Heart left ventricle (tissue), 16 donors: ENCODE data around the gene ZSCAN10. TPM values are rescaled to one million over a fixed set of nuclear protein-coding genes. Genes with fewer than 3 reads are reported as not detected.

ENCODE experiments used
- ATAC-seq, 4 donors: fragments of 200-7000 bp; cut with Tn5 transposase; one replicate each; pipeline ENCODE4 v1.9.1; 2020 to 2022; ENCODE audit warnings: moderate library complexity in 4 of 4, mild to moderate bottlenecking in 3 of 4, moderate number of reproducible peaks in 1 of 4
- DNase-seq, 5 donors: peaks; one replicate each; pipeline ENCODE4 v3.0.0-alpha.2; 2020
- H3K27ac ChIP-seq, 12 donors: fragments of 200-600 bp; sonication (generic) in 4 of 12; one replicate each; pipeline versions ENCODE4 v1.5.0 to v1.8.0; 2016 to 2022; ENCODE audit warnings: mild to moderate bottlenecking in 2 of 12
- H3K27me3 ChIP-seq, 9 donors: fragments of 200-600 bp; sonication (generic) in 2 of 9; one replicate each; pipeline versions ENCODE4 v1.5.1 to v1.8.0; 2016 to 2022; ENCODE audit warnings: mild to moderate bottlenecking in 3 of 9
- H3K36me3 ChIP-seq, 9 donors: fragments of 200-600 bp; sonication (generic) in 2 of 9; one replicate each; pipeline versions ENCODE4 v1.5.0 to v1.8.0; 2018 to 2022; ENCODE audit warnings: mild to moderate bottlenecking in 2 of 9
- H3K4me1 ChIP-seq, 12 donors: fragments of 200-600 bp; sonication (generic) in 4 of 12; one replicate each; pipeline versions ENCODE4 v1.5.0 to v1.8.0; 2016 to 2022; ENCODE audit warnings: mild to moderate bottlenecking in 3 of 12
- H3K4me3 ChIP-seq, 12 donors: fragments of 200-600 bp; sonication (generic) in 4 of 12; one replicate each; pipeline versions ENCODE4 v1.5.0 to v1.8.0; 2017 to 2022; ENCODE audit warnings: mild to moderate bottlenecking in 9 of 12, moderate library complexity in 4 of 12
- H3K9me3 ChIP-seq, 12 donors: fragments of 200-600 bp; sonication (generic) in 4 of 12; one replicate each; pipeline versions ENCODE4 v1.5.0 to v1.8.0; 2016 to 2022; ENCODE audit warnings: mild to moderate bottlenecking in 1 of 12
- POLR2A ChIP-seq, 2 donors: fragments of 450-650 bp; IDR thresholded peaks; one replicate each; pipeline ENCODE4 v1.6.1; 2017; ENCODE audit warnings: antibody characterized with exemption in 2 of 2, mild to moderate bottlenecking in 2 of 2, moderate library complexity in 2 of 2
- WGBS, 4 donors: extraction: QIAGEN DNeasy Blood & Tissue Kit in 2 of 4; methylation state at CpG; one replicate each; pipeline versions ENCODE4 v1.1.5 to v1.1.7; 2013 to 2018; 5-methylcytosine and 5-hydroxymethylcytosine counted together
- intact Hi-C, 10 donors: fragments of 100-400 bp; cut with DNase I; formaldehyde crosslinking; loops; one replicate each; pipeline versions ENCODE4 v1.11.1 to v1.14.2; 2022
- polyA plus RNA-seq, 2 donors: library from polyadenylated mRNA; stranded (reverse); fragments of 200-250 nt; gene quantifications; one replicate each; pipeline ENCODE4 v1.2.3, GENCODE V29; 2013
- total RNA-seq, 9 donors: library from RNA; depleted of rRNA in 2 of 9; stranded (reverse); fragments of >200 nt in 2 of 9; fragmentation: NEBNext Ultra II Directional in 3 of 9; extraction: Animal tissue kit (Norgen Biotek cat#: 25700) in 3 of 9; gene quantifications; one replicate each; pipeline versions ENCODE4 v1.1.0 to v1.2.4, GENCODE V29; 2016 to 2023
- TF ChIP-seq, protein P1 (sequence below), 12 donors: fragments of 200-600 bp; sonication (generic) in 4 of 12; IDR thresholded peaks; one replicate each; pipeline versions ENCODE4 v1.5.0 to v1.8.0; 2018 to 2022; ENCODE audit warnings: antibody characterized with exemption in 12 of 12, mild to moderate bottlenecking in 5 of 12
- donor health status: ischemic (EF 13 %, LVEDD 7.1; RV severe dilation, severe dysfunction).
- donor health status: healthy with polysubstance abuse.
- donor health status: DM: no; HTN: yes; CAD: no.
- donor health status: DM: no; HTN: no; CAD: no.
- donor health status: ischemic (EF 25% LVEDD 6.9; RV normal size, moderate dysfunction).
- donor health status: ischemic (EF 25% LVEDD 5.7; RV mildly dilated, moderate dysfunction).
- donor health status: healthy.
- donor health status: DM: yes; HTN: yes; CAD: no.
- donor health status: ischemic (EF 35%, LVEDD 5.7; RV mildly dilated, moderate dysfunction).
- donor health status: nonischemic (EF 11% LVEDD 7.7; RV severe dilation, severe dysfunction).
- donor health status: DM: yes; HTN: yes; CAD: no.
- donor health status: PGD.
- donor health status: ischemic (EF 29% LVEDD 5.4; RV normal size, mild dysfunction).
- donor health status: nonischemic (EF 23%, LVEDD 6.1; RV moderate dilation, normal function).

Gene ZSCAN10
- total and polyA plus RNA-seq, 11 donors, result not detected

DNA sequence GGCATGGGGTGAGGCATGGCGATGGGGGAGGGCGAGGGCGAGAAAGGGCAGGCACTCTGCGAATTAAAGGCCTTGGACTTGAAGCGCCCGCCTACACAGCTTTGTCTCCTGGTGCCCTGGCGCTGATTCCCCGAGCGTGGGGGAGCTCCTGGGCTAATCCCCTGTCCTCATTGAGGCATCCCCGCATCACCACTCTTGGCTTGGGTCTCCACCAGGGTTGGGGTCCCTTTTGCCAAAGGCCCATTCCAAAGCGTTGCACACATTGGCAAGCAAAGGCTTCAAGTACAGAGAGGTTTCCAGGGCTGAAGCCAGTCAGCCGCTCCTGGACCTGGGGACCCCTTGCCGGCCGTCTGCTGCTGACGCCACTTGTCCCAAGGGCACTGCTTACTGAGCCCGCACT, 21.3 kb upstream of the ZSCAN10 start:
- intact Hi-C loops, result loop anchor here in 1 of 10 donors (5.0 kb wide), 1 partner anchor 33 kb away; no protein-coding TSS in a partner anchor
- H3K36me3 ChIP-seq, result peaks cover 0 to 52% (median 44%) of the 10 kb centered on the region in 9 donors
- no peak for DNase-seq
- no peak for ATAC-seq
- peaks cover 0 to 28% (median 13%) of the 10 kb centered on the region in 12 donors for H3K4me1 ChIP-seq
- 92 to 96% (median 94%) methylated on average over 14 to 16 of the region's 16 CpGs for WGBS, 4 donors
- H3K9me3 ChIP-seq, result no peaks in the 10 kb centered on the region
- H3K27me3 ChIP-seq, result no peaks in the 10 kb centered on the region
- H3K4me3 ChIP-seq, result no peak overlapping the region
- TF ChIP-seq, protein P1, sequence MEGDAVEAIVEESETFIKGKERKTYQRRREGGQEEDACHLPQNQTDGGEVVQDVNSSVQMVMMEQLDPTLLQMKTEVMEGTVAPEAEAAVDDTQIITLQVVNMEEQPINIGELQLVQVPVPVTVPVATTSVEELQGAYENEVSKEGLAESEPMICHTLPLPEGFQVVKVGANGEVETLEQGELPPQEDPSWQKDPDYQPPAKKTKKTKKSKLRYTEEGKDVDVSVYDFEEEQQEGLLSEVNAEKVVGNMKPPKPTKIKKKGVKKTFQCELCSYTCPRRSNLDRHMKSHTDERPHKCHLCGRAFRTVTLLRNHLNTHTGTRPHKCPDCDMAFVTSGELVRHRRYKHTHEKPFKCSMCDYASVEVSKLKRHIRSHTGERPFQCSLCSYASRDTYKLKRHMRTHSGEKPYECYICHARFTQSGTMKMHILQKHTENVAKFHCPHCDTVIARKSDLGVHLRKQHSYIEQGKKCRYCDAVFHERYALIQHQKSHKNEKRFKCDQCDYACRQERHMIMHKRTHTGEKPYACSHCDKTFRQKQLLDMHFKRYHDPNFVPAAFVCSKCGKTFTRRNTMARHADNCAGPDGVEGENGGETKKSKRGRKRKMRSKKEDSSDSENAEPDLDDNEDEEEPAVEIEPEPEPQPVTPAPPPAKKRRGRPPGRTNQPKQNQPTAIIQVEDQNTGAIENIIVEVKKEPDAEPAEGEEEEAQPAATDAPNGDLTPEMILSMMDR (IDR thresholded peaks at IDR 0.05), result no peak
- TF ChIP-seq POLR2A (IDR thresholded peaks at IDR 0.05), result no peak
- H3K27ac ChIP-seq, result no peak overlapping the region

DNA sequence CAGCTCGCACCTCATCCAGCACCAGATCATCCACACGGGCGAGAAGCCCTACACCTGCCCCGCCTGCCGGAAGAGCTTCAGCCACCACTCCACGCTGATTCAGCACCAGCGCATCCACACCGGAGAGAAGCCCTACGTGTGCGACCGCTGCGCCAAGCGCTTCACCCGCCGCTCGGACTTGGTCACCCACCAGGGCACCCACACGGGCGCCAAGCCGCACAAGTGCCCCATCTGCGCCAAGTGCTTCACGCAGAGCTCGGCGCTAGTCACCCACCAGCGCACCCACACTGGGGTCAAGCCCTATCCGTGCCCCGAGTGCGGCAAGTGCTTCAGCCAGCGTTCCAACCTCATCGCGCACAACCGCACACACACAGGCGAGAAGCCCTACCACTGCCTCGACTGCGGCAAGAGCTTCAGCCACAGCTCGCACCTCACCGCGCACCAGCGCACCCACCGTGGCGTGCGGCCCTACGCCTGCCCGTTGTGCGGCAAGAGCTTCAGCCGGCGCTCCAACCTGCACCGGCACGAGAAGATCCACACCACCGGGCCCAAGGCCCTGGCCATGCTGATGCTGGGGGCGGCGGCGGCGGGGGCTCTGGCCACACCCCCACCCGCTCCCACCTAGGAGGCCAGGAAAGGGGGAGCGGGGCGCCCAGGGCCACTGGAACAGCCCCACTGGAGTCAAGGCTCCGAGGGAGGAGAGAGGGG, 20.8 kb upstream of the ZSCAN10 start:
- 94 to 95% (median 94%) methylated on average over 47 to 57 of the region's 57 CpGs for WGBS, 4 donors
- H3K9me3 ChIP-seq, result no peaks in the 10 kb centered on the region
- peaks cover 0 to 23% (median 11%) of the 10 kb centered on the region in 12 donors for H3K4me1 ChIP-seq
- H3K27ac ChIP-seq, result no peak overlapping the region
- no peak for DNase-seq
- intact Hi-C loops, result loop anchor here in 1 of 10 donors (5.0 kb wide), 1 partner anchor 33 kb away; no protein-coding TSS in a partner anchor
- no peak overlapping the region for H3K4me3 ChIP-seq
- TF ChIP-seq, protein P1 (IDR thresholded peaks at IDR 0.05), result no peak
- no peak for TF ChIP-seq POLR2A (IDR thresholded peaks at IDR 0.05)
- H3K36me3 ChIP-seq, result peaks cover 0 to 58% (median 50%) of the 10 kb centered on the region in 9 donors
- no peaks in the 10 kb centered on the region for H3K27me3 ChIP-seq
- ATAC-seq, result no peak

DNA sequence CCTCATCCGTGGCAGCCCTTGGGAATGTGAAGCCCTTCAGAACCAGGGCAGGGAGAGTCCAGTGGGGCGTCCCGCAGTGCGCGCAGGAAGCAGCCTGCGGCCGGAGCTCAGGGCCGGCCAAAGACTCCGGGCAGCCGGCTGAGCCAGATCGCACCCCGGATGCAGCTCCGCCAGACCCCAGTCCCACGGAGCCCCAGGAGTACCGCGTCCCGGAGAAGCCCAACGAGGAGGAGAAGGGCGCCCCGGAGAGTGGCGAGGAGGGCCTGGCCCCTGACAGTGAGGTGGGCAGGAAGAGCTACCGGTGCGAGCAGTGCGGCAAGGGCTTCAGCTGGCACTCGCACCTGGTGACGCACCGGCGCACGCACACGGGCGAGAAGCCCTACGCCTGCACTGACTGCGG, 20.2 kb upstream of the ZSCAN10 start:
- ATAC-seq (no peak), DNase-seq (no peak)
- intact Hi-C loops, result no loop called here
- Histone ChIP-seq H3K27ac (no peak overlapping the region), H3K4me1 (peaks cover 0 to 25% (median 10%) of the 10 kb centered on the region in 12 donors), H3K27me3 (no peaks in the 10 kb centered on the region), H3K36me3 (peaks cover 0 to 58% (median 51%) of the 10 kb centered on the region in 9 donors), H3K9me3 (no peaks in the 10 kb centered on the region), H3K4me3 (no peak overlapping the region)
- WGBS, 4 donors, result 95 to 96% (median 95%) methylated on average over 32 to 33 of the region's 33 CpGs
- no peak for TF ChIP-seq POLR2A (IDR thresholded peaks at IDR 0.05)
- TF ChIP-seq, protein P1 (IDR thresholded peaks at IDR 0.05), result no peak

DNA sequence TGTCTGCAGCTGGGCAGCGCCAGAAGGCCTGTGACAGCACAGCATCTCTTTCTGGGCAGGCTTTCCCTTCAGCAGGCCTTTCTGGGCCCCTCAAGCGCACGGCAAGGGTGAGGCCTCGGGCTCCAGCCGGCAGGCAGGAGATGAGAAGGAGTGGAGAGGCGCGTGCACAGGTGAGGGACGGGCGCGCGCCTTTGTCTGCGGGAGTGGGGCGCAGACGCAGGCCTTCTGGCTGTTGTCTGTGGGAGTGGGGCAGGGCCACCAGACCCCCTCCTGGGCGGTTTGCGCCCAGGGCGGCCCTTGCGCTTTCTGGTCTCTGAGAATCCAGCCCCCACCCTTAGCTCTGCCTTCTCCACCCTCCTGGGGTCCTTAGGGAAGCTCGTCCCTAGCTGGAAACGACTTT, 19.8 kb upstream of the ZSCAN10 start:
- TF ChIP-seq, protein P1 (IDR thresholded peaks at IDR 0.05), result no peak
- no peak for TF ChIP-seq POLR2A (IDR thresholded peaks at IDR 0.05)
- H3K27ac ChIP-seq, result no peak overlapping the region
- peaks cover 0 to 27% (median 13%) of the 10 kb centered on the region in 12 donors for H3K4me1 ChIP-seq
- no peak overlapping the region for H3K4me3 ChIP-seq
- intact Hi-C loops, result no loop called here
- no peaks in the 10 kb centered on the region for H3K9me3 ChIP-seq
- WGBS, 4 donors, result 92 to 95% (median 94%) methylated on average over 18 to 20 of the region's 20 CpGs
- no peak for ATAC-seq
- DNase-seq, result no peak
- no peaks in the 10 kb centered on the region for H3K27me3 ChIP-seq
- H3K36me3 ChIP-seq, result peaks cover 0 to 58% (median 51%) of the 10 kb centered on the region in 9 donors
